ENCODE measurements around the gene LYZL4.

The LYZL4 gene

GRCh38 chr3:42440924-42441323 lies 30.5 kb upstream of the LYZL4 start:
- Histone ChIP-seq H3K79me1 (ENCODE audit: low read length) (no peaks in the 10 kb centered on the region), H2AFZ (ENCODE audit: insufficient read depth, low read length, poor library complexity) (no peak overlapping the region), H4K8ac (ENCODE audit: low read depth, low read length) (no peak overlapping the region), H3K14ac (ENCODE audit: low read length) (no peak overlapping the region), H3K23ac (ENCODE audit: low read length) (no peak overlapping the region), H2BK120ac (ENCODE audit: insufficient read depth, low read length, poor library complexity) (no peak overlapping the region), H3K79me2 (ENCODE audit: control insufficient read depth, insufficient read depth, low read length, poor library complexity) (no peaks in the 10 kb centered on the region), H2BK12ac (ENCODE audit: low read length) (no peak overlapping the region), H3K4ac (ENCODE audit: low read depth, low read length) (no peak overlapping the region), H3K4me3 (ENCODE audit: low read depth, low read length) (no peak overlapping the region), H2BK5ac (ENCODE audit: low read depth, low read length, poor library complexity) (no peak overlapping the region), H3K36me3 (ENCODE audit: control insufficient read depth in 1 of 2, insufficient read depth in 2 of 2, low read length in 2 of 2) (no peaks in the 10 kb centered on the region), H3K4me2 (ENCODE audit: low read length) (no peak overlapping the region), H3K9ac (ENCODE audit: low read length) (no peak overlapping the region), H3K4me1 (ENCODE audit: control insufficient read depth in 1 of 2, insufficient read depth in 2 of 2, low read length in 2 of 2) (no peaks in the 10 kb centered on the region), H4K91ac (ENCODE audit: low read depth, low read length) (no peak overlapping the region), H3K27me3 (ENCODE audit: insufficient read depth, low read length) (no peaks in the 10 kb centered on the region), H3K27ac (ENCODE audit: low read depth, low read length) (no peak overlapping the region), H2AK5ac (ENCODE audit: low read length) (no peak overlapping the region), H3K18ac (ENCODE audit: low read length) (no peak overlapping the region), H3K9me3 (ENCODE audit: insufficient read depth, low read depth, low read length) (no peaks in the 10 kb centered on the region), H4K12ac (ENCODE audit: low read depth, low read length) (no peak overlapping the region)
- WGBS (ENCODE audit: extremely low coverage, insufficient coverage, insufficient read length) = no CpG with 5 or more reads among the region's 8 CpGs
- no peak for DNase-seq

- Histone ChIP-seq H2BK120ac (ENCODE audit: insufficient read depth, low read length, poor library complexity) (no peak overlapping the region), H3K14ac (ENCODE audit: low read length) (no peak overlapping the region), H3K4me1 (ENCODE audit: control insufficient read depth in 1 of 2, insufficient read depth in 2 of 2, low read length in 2 of 2) (no peaks in the 10 kb centered on the region), H2BK12ac (ENCODE audit: low read length) (no peak overlapping the region), H3K79me2 (ENCODE audit: control insufficient read depth, insufficient read depth, low read length, poor library complexity) (no peaks in the 10 kb centered on the region), H2AK5ac (ENCODE audit: low read length) (no peak overlapping the region), H2BK5ac (ENCODE audit: low read depth, low read length, poor library complexity) (no peak overlapping the region), H3K27ac (ENCODE audit: low read depth, low read length) (no peak overlapping the region), H3K23ac (ENCODE audit: low read length) (no peak overlapping the region), H3K27me3 (ENCODE audit: insufficient read depth, low read length) (no peaks in the 10 kb centered on the region), H3K4me3 (ENCODE audit: low read depth, low read length) (no peak overlapping the region), H3K36me3 (ENCODE audit: control insufficient read depth in 1 of 2, insufficient read depth in 2 of 2, low read length in 2 of 2) (no peaks in the 10 kb centered on the region), H4K91ac (ENCODE audit: low read depth, low read length) (no peak overlapping the region), H4K12ac (ENCODE audit: low read depth, low read length) (no peak overlapping the region), H3K4ac (ENCODE audit: low read depth, low read length) (no peak overlapping the region), H3K9ac (ENCODE audit: low read length) (no peak overlapping the region), H3K9me3 (ENCODE audit: insufficient read depth, low read depth, low read length) (no peaks in the 10 kb centered on the region), H2AFZ (ENCODE audit: insufficient read depth, low read length, poor library complexity) (no peak overlapping the region), H3K4me2 (ENCODE audit: low read length) (no peak overlapping the region), H4K8ac (ENCODE audit: low read depth, low read length) (no peak overlapping the region), H3K79me1 (ENCODE audit: low read length) (no peaks in the 10 kb centered on the region), H3K18ac (ENCODE audit: low read length) (no peak overlapping the region)
- no peak for DNase-seq
- WGBS (ENCODE audit: extremely low coverage, insufficient coverage, insufficient read length) = no CpG with 5 or more reads among the region's 10 CpGs
Observed at GRCh38 chr3:42439261-42440115, 29.1 kb upstream of the LYZL4 start.

GRCh38 chr3:42438758-42439157 lies 28.3 kb upstream of the LYZL4 start:
- H3K36me3 ChIP-seq (ENCODE audit: control insufficient read depth in 1 of 2, insufficient read depth in 2 of 2, low read length in 2 of 2) = no peaks in the 10 kb centered on the region
- H3K4me3 ChIP-seq (ENCODE audit: low read depth, low read length) = no peak overlapping the region
- H4K91ac ChIP-seq (ENCODE audit: low read depth, low read length) = no peak overlapping the region
- DNase-seq = no peak
- no peak overlapping the region for H4K12ac ChIP-seq (ENCODE audit: low read depth, low read length)
- H3K4me2 ChIP-seq (ENCODE audit: low read length) = no peak overlapping the region
- H2BK120ac ChIP-seq (ENCODE audit: insufficient read depth, low read length, poor library complexity) = no peak overlapping the region
- no peaks in the 10 kb centered on the region for H3K4me1 ChIP-seq (ENCODE audit: control insufficient read depth in 1 of 2, insufficient read depth in 2 of 2, low read length in 2 of 2)
- no peak overlapping the region for H2BK12ac ChIP-seq (ENCODE audit: low read length)
- no peak overlapping the region for H3K14ac ChIP-seq (ENCODE audit: low read length)
- H3K18ac ChIP-seq (ENCODE audit: low read length) = no peak overlapping the region
- no peak overlapping the region for H2BK5ac ChIP-seq (ENCODE audit: low read depth, low read length, poor library complexity)
- H4K8ac ChIP-seq (ENCODE audit: low read depth, low read length) = no peak overlapping the region
- no peaks in the 10 kb centered on the region for H3K9me3 ChIP-seq (ENCODE audit: insufficient read depth, low read depth, low read length)
- H3K23ac ChIP-seq (ENCODE audit: low read length) = no peak overlapping the region
- H3K4ac ChIP-seq (ENCODE audit: low read depth, low read length) = no peak overlapping the region
- no peaks in the 10 kb centered on the region for H3K79me1 ChIP-seq (ENCODE audit: low read length)
- no peaks in the 10 kb centered on the region for H3K79me2 ChIP-seq (ENCODE audit: control insufficient read depth, insufficient read depth, low read length, poor library complexity)
- no peak overlapping the region for H3K27ac ChIP-seq (ENCODE audit: low read depth, low read length)
- H2AFZ ChIP-seq (ENCODE audit: insufficient read depth, low read length, poor library complexity) = no peak overlapping the region
- H2AK5ac ChIP-seq (ENCODE audit: low read length) = no peak overlapping the region
- no peak overlapping the region for H3K9ac ChIP-seq (ENCODE audit: low read length)
- WGBS (ENCODE audit: extremely low coverage, insufficient coverage, insufficient read length) = no CpG with 5 or more reads among the region's 2 CpGs
- H3K27me3 ChIP-seq (ENCODE audit: insufficient read depth, low read length) = no peaks in the 10 kb centered on the region

GRCh38 chr3:42438193-42438592 lies 27.8 kb upstream of the LYZL4 start:
- no peak overlapping the region for H2BK12ac ChIP-seq (ENCODE audit: low read length)
- no peak overlapping the region for H3K14ac ChIP-seq (ENCODE audit: low read length)
- no peak overlapping the region for H3K27ac ChIP-seq (ENCODE audit: low read depth, low read length)
- no peak overlapping the region for H2BK120ac ChIP-seq (ENCODE audit: insufficient read depth, low read length, poor library complexity)
- no peaks in the 10 kb centered on the region for H3K9me3 ChIP-seq (ENCODE audit: insufficient read depth, low read depth, low read length)
- H3K27me3 ChIP-seq (ENCODE audit: insufficient read depth, low read length) = no peaks in the 10 kb centered on the region
- H3K4ac ChIP-seq (ENCODE audit: low read depth, low read length) = no peak overlapping the region
- H3K79me2 ChIP-seq (ENCODE audit: control insufficient read depth, insufficient read depth, low read length, poor library complexity) = no peaks in the 10 kb centered on the region
- H2AFZ ChIP-seq (ENCODE audit: insufficient read depth, low read length, poor library complexity) = no peak overlapping the region
- no peak overlapping the region for H2AK5ac ChIP-seq (ENCODE audit: low read length)
- H3K23ac ChIP-seq (ENCODE audit: low read length) = no peak overlapping the region
- no peak for DNase-seq
- H2BK5ac ChIP-seq (ENCODE audit: low read depth, low read length, poor library complexity) = no peak overlapping the region
- H3K18ac ChIP-seq (ENCODE audit: low read length) = no peak overlapping the region
- no peak overlapping the region for H3K4me2 ChIP-seq (ENCODE audit: low read length)
- no peaks in the 10 kb centered on the region for H3K79me1 ChIP-seq (ENCODE audit: low read length)
- H3K9ac ChIP-seq (ENCODE audit: low read length) = no peak overlapping the region
- H4K12ac ChIP-seq (ENCODE audit: low read depth, low read length) = no peak overlapping the region
- no peak overlapping the region for H4K91ac ChIP-seq (ENCODE audit: low read depth, low read length)
- no peaks in the 10 kb centered on the region for H3K4me1 ChIP-seq (ENCODE audit: control insufficient read depth in 1 of 2, insufficient read depth in 2 of 2, low read length in 2 of 2)
- H4K8ac ChIP-seq (ENCODE audit: low read depth, low read length) = no peak overlapping the region
- WGBS (ENCODE audit: extremely low coverage, insufficient coverage, insufficient read length) = no CpG with 5 or more reads among the region's 2 CpGs
- no peaks in the 10 kb centered on the region for H3K36me3 ChIP-seq (ENCODE audit: control insufficient read depth in 1 of 2, insufficient read depth in 2 of 2, low read length in 2 of 2)
- no peak overlapping the region for H3K4me3 ChIP-seq (ENCODE audit: low read depth, low read length)

Data from trophoblast cell (in vitro differentiated cells and primary cell).